Liver (tissue), 3 donors: ENCODE measurements around the gene PRR23E.

Experiments used
- ATF3 ChIP-seq: IDR thresholded peaks from 2 replicates; pipeline ENCODE4 v1.6.1; 2016; ENCODE audit warnings: antibody characterized with exemption
- CTCF ChIP-seq: fragments of 150-350 bp; IDR thresholded peaks from 2 replicates; pipeline ENCODE4 v1.5.1; 2017; ENCODE audit warnings: improper control_type of control experiment, low read depth, low read length; ENCODE audit not compliant: missing input control
- GABPA ChIP-seq, 2 donors: IDR thresholded peaks in 1 of 2; conservative IDR thresholded peaks in 1 of 2; 2 replicates each; pipeline ENCODE4 v1.6.1; 2016; ENCODE audit warnings: antibody characterized with exemption in 2 of 2, mild to moderate bottlenecking in 1 of 2, moderate library complexity in 1 of 2
- HNF4G ChIP-seq: IDR thresholded peaks from 2 replicates; pipeline ENCODE4 v1.6.1; 2016; ENCODE audit warnings: antibody characterized with exemption
- JUND ChIP-seq, 2 donors: IDR thresholded peaks; 2 replicates each; pipeline ENCODE4 v1.6.1; 2016; ENCODE audit warnings: antibody characterized with exemption in 2 of 2
- MAX ChIP-seq: IDR thresholded peaks from 2 replicates; pipeline ENCODE4 v1.6.1; 2016; ENCODE audit warnings: antibody characterized with exemption
- RAD21 ChIP-seq, 2 donors: IDR thresholded peaks; 2 replicates each; pipeline ENCODE4 v1.6.1; 2016; ENCODE audit warnings: antibody characterized with exemption in 2 of 2, mild to moderate bottlenecking in 2 of 2
- TAF1 ChIP-seq: conservative IDR thresholded peaks from 2 replicates; pipeline ENCODE4 v1.6.1; 2016; ENCODE audit warnings: antibody characterized with exemption, mild to moderate bottlenecking
- ZBTB33 ChIP-seq: IDR thresholded peaks from 2 replicates; pipeline ENCODE4 v1.6.1; 2016; ENCODE audit warnings: antibody characterized with exemption
- donor health status: healthy.
- donor health status: healthy.

- TF ChIP-seq RAD21 (IDR thresholded peaks at IDR 0.05), result no peak
- TF ChIP-seq CTCF, result no peak
- no peak for TF ChIP-seq JUND (IDR thresholded peaks at IDR 0.05)
- TF ChIP-seq ATF3, result no peak
- no peak for TF ChIP-seq TAF1
- no peak for TF ChIP-seq ZBTB33
- no peak for TF ChIP-seq HNF4G
- no peak for TF ChIP-seq GABPA (IDR thresholded peaks at IDR 0.05 in 1 of 2, conservative IDR thresholded peaks at IDR 0.05 in 1 of 2)
- TF ChIP-seq MAX, result no peak
These were observed 8.7 kb upstream of the PRR23E start for GRCh38 chr3:127183931-127184869.
